Measurements from ENCODE around the gene HOMER2.
"Not testable (repeated sequence)": the region's sequence is repeated elsewhere in the genome, so short reads cannot be mapped to it uniquely, and the experiment has no call there.

Gene HOMER2

DNA sequence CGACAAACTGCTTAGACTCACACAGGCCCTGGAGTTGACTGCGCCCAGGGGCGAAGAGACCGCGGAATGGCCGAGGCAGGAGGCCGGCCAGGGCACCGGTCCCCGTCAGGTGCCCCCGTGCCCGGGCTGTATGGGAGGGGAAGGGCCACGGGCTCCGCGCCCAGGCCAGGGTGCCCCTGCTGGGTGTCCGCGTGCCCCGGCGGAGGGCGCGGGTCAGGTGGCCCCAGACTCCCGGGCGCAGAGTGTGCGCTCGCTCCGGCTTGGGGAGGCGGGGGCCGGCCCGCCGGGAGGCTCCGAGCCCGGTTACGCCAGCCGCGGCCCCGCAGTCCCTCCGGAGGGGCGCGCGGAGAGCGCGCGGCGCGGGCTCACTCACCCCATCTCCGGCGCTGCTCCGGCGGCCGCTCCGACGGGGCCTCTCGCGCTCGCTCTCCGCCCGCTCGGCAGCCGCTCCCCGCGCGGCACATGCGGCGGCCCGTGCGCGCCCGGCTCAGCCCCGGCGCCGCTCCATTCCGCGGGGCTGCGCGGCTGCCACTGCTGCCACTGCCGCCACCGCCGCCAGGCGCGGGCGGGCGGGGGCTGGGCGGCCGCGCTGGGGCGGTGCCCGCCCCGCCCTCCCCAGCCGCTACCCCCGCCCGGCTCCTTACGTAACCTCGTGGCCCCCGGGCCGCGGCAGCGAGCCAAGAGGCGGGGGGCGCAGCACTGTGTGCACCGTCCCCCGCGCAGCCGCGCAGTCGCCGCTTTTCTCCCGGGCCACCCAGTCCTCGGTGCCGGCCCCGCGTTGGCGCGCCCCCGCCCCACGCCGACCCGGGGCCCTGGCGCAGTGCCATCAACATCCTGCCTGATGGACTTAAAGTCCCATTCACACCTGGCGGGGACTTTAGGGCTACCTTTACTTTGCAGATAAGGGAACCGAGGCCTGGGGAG lies at the start of gene HOMER2:
TSS of gene HOMER2 (minus strand) at position 563 of the 924 bp plus-strand sequence. CDS start at position 378, 185 bp downstream.
- peak; percentile 9 for DNase-seq

DNA sequence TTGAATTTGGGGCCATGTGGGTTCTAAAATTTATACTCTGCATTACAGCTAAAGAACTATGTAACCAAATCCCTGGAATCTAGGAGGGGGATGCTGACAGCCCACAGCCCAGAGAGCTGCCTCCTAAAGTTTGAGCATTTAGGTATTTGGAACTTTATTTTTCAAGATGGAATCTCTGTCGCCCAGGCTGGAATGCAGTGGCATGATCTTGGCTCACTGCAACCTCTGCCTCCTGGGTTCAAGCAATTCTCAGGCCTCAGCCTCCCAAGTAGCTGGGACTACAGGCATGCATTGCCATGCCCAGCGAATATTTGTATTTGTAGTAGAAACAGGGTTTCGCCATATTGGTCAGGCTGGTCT lies 48.1 kb upstream of the HOMER2 start:
- not testable (repeated sequence) for DNase-seq

DNA sequence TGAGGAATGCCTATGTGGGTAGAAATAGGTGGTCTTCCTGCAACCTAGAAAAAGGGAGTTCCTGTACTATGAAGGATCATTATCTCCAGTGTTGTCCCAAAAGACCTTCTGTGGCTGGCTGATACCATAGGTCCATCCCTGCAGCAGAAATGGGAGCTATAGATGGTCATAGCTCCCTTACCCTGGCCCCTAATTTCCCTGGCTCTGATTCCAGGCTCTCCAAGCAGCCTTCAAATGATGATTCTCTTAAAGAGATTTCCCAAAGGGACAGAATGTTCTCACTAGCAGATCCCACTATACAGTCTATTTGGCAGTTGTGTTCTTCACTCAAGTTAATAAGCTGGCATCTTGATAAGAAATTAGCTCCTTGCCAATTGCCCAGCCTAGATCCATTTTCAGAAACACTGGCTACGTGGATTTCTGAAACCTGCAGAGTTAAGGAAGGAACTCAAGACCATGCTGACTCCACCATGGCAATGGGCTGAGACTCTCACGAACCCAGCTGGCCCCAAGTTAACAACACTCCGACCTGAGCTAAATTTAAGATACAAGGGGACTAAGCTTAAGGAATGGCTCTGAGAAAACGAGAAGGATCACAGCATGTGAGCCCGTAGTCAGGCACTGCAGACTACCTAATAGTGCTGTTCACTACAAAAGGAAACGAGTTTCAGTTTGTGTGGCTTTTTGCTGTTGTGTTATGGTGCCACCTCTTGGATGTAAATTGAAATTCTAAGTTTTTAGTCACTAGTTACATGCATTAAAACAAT lies 47.6 kb upstream of the HOMER2 start:
- DNase-seq, result peak; percentile 22

DNA sequence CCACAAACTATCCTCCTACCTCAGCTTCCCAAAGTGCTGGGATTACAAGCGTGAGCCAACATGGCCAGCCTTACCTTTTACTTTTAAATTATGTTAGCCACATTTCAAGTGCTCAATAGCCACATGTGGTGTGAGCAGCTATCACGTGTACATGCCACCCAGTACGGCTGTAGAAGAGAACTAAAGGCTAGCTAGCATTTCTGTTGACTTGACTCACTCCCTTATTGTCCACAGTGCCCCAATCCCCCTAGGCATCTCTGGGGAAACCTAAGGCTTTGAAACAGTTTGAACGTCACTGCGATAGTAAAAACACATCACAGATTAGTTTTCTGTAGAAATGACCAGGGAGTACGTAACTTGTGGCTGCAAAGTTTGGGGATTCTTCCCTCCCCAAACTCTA lies 46.9 kb upstream of the HOMER2 start:
- no peak for DNase-seq

DNA sequence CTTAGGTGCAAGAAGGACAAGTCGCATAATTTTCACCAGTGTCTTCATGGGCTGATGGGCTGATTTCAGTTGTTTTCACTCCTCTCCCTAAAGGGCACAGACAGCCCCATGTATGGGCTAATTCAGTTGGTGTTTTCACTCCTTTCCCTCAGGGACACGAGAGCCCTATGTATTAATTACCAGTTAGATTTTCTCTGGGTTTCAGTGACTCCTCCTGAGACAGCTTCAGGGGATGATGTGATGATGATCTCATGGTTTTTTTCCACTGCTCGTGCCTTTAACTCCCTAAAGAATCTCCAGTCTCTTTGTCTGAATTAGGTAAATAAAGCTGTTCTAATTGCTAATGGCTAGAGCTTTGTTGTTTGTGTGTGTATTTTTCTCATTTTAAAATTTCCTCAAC lies 43.4 kb upstream of the HOMER2 start:
- peak; percentile 28 for DNase-seq

DNA sequence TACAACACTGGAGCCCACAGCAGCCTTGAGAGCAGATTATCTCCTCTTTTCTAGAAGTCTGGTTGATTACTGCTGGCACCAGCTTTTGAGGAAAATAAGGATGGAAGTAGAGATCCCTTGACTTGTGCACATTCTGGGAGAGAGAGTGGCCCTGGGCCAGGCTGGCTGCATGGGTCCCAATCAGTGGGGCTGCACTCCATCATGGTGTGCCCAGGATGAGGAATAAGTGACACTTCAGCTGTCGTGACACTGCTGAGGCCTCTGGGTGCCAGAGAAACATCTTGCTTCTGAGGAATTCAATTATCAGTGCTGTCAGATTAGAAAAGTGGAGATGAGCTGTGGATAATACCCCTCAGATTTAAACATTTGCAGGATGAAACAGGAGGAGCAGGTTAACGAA lies 42.6 kb upstream of the HOMER2 start:
- no peak for DNase-seq

DNA sequence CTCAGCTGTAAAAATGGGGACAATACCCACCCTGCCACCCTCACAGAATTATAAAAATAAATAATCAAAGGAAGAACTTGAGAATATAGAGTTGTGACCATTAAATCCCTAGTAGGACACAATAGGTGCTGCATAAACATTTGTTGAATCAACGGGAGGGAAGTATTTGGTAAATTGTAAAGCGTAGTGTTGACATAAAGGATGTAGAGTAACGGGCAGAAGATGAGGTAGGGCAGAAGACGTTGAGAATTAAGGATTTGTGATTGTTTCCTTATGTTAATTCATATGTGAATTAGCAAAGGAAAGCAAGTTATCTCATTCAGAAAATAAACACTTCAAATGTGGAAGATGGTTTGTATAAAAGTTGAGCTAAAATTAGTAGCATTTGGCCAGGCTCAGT lies 40.6 kb upstream of the HOMER2 start:
- no peak for DNase-seq

DNA sequence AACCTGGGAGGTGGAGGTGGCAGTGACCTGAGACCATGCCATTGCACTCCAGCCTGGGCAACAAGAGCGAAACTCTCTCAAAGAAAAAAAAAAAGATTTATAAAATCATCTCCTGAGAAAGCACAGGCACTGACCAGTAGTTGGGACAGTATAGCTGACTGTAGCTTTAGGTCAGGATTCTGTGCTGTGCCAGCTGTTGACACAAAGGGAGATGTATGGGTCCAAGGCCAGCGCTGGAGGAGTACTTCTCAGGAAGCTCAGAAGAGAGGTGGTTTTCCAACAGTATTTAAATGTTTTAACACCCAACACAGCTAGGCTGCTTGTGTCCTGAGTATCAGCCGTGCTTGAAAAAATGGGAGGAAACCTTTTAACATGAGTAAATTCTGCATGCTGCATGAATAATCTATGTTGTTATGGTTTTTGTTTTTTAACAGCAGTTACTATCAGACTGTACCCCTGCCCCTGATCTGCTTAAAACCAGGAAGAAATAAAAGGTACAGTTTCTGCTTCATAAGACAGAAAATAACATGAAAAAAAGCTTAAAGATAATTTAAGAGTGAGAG lies 40.0 kb upstream of the HOMER2 start:
- no peak for DNase-seq

DNA sequence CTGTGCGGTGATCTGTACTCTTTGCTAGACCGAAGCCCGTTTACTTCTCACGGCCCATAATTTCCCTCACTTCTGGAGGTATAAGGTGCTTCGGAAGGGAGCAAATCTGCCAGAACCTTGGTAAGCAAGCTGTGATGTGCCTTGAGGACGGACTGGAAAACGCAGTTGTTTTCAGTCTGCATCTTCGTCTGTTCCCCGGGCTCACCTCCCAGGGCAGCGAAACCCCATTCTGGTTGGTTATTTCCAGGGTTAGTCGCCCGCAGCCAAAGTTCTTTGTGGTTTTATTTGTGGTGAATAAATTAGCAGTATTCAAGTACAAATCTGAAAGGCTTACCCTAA lies 33.9 kb upstream of the HOMER2 start:
- no peak for DNase-seq

DNA sequence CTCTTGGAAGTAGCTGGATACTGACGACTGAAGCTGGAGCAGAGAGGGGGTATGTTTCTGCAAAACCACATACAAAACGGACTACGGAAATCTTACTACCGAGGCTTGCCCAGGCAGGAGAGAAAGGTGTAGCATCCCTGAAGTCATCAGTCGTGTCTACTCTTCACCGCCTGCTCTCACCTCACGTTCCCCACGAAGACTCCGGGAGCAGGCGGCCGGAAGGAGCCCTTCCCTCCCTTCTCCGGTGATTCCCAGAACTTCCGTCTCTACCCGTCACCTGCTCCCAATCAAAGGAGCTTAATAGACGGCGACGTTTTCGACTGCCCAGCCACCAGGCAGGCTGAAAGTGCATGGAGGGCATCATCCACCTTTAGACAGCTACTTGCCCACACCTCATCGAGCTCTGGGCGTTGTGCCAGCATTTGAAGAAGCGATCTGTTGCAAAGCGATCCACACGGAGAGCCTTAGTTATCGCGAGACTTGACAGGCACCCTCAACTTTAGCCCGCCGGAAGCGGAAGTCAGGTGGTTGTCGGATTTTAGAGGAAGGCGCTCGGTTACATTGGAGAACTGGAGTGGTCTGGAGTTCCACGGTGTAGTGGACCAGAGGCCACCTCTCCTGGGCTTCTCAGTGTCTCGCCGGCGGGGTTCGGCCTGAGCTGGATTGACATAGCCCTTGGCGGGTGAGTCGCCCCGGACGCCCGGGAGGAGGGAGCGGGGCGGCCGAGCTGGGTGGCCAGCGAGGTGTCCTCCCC lies 33.3 kb upstream of the HOMER2 start, which contains the start of gene RAMAC:
TSS of gene RAMAC (plus strand) at position 523 of the 754 bp plus-strand sequence. CDS start 2,809 bp downstream, outside the sequence.
- peak; percentile 97 for DNase-seq

DNA sequence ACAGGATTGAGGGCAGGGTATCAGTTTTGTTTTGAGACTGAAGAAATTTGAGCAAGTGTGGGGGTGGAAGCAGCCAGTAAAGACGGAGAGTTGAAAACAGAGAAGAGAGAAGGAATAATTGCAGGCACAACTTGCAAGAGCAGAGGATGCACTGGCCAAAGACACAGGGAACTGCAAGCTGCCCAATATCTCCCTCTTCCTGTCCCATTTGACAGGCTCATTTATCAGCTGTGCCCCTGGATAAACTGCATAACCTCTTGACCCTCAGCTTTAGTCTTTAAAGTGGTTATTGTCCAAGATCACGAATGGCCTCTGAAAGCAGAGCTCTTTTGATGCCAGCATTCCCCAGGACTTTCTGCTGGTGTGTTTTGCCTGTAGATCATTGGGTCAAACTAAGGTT lies 28.5 kb upstream of the HOMER2 start:
- DNase-seq, result no peak

DNA sequence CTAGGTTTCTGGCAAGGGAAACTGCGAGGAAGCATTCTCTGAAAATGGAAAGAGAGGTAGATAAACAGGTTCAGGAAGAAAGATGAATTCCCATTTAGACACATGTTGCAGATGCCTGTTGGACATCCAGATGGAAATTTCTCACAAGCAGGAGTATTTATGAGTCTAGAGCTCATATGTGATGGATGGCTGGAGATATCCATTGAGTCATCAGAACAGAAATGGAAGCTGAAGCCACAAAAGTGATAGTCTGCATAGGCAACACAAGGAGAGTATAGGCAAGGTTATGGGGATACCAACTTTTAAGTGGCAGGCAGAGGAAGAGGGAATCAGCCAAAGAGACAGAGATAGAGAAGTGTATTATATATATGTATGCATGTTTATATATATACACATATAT lies 27.2 kb upstream of the HOMER2 start:
- DNase-seq, result peak; percentile 18

DNA sequence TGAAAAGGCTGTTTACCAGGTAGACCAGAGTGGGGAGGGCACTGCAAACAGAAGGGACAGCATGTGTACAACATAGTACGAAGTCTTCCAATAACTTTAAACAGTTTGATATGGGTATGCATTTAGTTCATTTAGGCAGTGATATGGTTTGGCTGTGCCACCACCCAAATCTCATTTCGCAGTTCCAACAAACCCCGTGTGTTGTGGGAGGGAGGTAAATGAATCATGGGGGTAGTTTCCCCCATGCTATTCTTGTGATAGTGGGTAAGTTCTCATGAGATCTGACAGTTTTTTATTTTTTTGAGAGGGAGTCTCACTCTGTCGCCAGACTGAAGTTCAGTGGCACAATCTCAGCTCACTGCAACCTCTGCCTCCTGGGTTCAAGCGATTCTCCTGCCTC lies 25.9 kb upstream of the HOMER2 start:
- no peak for DNase-seq

DNA sequence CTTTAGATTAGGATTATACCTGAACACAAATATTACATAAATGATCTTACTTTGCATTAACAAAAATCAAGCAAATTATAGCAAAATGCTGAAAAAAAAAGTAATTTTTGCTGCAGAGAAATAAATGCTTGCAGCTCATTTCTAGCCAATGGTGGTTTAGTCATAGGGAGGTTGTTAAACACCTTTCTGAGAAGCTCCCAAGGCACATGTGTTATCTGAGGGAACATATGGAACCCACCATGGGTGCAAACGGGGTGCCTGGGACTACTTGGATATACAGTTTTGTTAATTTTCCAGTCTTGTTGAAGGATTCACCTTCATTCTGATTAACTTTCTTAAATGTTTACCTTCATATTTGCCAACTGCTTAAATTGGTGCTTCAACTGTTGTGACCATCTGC lies 24.6 kb upstream of the HOMER2 start:
- no peak for DNase-seq

DNA sequence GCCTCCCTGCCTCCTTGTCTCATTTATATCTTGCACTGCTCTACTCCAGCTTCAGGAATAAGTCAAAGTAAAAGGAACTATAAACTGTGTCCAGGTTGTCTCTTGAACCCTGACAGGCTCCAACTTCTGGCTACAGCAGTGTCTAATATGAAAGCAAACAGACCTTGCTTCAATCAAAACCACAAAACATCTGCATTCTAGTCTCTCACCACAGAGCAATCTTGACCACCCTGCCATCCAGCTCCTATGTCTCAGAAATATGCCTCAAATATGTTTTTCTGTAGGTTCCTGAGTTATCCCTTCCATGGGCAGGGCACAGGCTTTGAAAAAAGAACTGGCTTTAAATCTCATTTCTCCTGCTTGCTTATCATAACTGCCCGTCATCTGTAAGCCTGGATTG lies 20.5 kb upstream of the HOMER2 start:
- DNase-seq, result no peak

DNA sequence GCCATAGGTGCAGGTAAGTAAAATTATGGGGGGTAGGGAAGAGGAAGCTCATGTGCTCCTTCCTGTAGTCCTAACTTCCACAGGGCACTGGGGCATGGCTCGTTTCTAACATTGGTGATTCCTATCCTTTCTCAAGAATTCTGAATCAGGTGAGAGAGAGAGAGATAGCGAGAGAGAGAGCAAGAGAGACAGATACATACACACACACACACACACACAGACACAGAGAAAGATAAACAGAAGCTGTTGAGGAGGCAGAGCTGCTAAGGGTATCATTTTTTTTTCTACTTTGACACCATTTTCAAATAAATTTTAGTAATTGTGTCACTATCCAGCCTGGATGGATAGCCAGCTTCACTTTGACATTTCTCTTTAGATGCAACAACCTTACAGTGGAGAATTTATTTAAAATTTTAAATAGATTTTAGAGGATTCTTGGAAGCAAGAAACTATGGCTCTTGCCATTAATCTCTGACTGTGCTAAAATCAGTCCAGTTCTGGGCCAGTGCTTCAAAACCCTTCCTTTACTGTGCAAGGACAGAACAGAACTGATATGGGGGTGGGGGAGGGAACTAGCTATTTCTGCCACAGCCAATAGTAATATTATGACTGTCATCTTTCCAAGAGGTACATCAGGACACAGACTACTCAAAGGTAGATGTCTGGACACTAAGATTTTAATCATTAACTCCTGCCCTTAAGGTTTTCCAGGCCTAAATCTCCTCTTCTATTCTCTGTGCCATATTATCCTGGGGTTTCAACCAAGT lies 18.9 kb upstream of the HOMER2 start:
- DNase-seq, result no peak

DNA sequence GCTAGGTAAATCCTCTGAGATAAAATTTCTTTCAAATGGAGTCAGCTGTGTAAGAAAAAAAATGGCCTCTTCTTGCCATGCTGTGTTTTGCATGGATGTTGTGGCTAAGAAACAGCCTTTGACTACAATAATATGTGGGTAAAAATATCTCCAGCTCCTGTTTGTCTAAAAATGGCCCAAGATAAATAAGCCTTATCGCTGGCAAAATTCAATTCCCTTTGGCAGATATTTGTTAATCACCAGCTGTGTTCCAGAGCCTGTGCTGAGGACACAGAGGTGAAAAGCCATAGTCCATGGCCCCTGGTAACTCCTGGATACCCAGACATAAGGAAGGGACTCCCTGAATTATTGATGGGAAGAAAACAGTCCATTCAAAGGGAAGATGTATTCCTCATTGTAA lies 18.2 kb upstream of the HOMER2 start:
- DNase-seq, result no peak

DNA sequence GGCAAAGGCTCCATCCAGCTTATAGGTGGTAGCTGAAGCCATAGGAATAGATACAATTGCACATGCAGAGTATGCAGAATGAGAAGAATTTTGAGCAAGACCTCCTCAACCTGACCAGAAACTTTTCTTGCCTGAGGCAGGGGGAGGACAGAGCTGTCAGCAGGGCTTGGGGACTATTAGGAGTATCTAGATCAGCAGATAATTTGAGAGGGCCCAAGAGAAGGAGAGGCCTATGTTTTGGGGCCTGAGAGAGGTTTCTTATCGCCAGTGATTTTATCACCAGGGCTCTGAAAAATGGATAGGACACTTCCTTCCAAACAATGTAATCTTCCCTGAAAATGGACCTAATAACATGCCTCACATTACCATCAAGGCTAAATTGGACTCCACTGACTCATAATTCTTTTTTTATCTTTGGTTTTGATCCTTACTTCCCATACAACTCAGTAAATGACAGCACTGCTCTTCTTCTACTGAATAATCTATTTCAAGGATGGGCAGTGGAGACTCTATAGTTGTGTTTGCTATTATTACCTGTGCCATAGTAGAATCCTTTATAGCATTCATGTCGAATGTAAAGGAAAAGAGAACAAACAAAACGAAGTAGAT lies 17.7 kb upstream of the HOMER2 start:
- no peak for DNase-seq

DNA sequence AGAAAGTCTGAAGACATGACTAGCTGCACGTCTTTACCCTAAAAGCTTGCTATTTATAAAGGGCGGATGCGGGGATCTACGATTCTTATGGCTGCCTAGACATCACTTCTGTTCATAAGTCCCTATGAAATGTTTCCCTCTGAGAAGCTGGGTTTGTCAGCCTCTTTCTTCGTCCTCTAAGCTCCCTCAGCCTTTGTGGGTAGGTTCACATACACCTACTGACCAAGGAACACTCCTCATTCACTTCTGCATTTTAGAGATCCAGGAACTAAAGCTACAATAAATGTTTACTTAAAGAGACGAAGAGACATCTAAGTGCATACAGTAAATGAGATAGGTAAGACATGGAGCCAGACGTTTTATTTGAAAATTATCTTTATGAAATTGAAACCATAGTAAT lies 16.8 kb upstream of the HOMER2 start:
- no peak for DNase-seq

DNA sequence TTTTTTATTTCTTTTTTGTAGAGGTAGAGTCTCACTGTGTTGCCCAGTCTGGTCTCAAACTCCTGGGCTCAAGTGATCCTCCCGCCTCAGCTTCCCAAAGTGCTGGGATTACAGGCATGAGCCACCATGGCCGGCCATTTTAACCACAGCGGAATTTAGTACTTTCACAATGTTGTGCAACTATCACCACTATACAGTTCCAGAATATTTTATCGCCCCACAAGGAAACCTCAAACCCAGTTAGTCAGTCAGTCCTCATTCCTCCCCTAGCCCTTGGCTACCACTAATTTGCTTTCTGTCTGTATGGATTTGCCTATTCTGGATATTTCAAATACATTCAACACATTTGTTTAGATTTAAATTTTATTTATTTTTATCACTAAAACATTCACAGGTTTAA lies 15.5 kb upstream of the HOMER2 start:
- peak; percentile 68 for DNase-seq

DNA sequence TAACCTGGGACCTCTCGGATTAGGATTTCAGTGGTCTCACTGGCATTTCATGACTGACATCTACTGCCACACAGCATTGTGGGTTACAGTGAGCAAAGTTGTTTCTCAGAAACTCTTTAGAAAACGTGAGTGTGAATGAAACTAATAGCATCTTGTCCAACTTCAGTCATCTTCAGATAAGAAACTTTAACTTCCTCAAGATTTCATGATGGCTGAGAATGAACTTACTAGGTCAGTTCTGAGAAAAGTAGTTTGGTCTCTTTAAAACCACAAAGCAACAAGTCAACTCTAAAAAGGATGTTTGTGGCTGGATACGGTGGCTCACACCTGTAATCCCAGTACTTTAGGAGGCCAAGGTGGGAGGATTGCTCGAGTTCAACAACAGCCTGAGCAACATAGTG lies 14.2 kb upstream of the HOMER2 start:
- no peak for DNase-seq

DNA sequence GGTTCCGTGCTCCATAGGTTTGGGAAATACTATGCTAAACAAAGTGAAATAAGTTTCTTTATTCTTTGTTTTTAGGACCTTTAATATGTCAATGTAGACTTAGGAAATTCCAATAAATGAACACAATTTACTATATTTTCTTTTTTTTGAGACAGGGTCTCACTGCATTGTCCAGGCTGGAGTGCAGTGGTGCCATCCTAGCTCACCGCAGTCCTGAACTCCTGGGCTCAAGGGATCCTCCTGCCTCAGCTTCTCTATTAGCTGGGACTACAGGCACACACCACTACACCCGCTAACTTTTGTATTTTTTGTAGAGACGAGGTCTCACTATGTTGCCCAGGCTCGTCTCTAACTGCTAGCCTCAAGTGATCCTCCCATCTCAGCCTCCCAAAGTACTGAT lies 12.4 kb upstream of the HOMER2 start:
- DNase-seq, result no peak
